Hematopoietic multipotent progenitor cell treated with erythropoietin and hydrocortisone succinate and interleukin-3 and kit ligand, for 8 days (in vitro differentiated cells): ENCODE data around the gene TPI1.

ENCODE experiments used
- DNase-seq: peaks from one replicate; pipeline ENCODE4 v3.0.0-alpha.2; 2015

TPI1 gene

DNA sequence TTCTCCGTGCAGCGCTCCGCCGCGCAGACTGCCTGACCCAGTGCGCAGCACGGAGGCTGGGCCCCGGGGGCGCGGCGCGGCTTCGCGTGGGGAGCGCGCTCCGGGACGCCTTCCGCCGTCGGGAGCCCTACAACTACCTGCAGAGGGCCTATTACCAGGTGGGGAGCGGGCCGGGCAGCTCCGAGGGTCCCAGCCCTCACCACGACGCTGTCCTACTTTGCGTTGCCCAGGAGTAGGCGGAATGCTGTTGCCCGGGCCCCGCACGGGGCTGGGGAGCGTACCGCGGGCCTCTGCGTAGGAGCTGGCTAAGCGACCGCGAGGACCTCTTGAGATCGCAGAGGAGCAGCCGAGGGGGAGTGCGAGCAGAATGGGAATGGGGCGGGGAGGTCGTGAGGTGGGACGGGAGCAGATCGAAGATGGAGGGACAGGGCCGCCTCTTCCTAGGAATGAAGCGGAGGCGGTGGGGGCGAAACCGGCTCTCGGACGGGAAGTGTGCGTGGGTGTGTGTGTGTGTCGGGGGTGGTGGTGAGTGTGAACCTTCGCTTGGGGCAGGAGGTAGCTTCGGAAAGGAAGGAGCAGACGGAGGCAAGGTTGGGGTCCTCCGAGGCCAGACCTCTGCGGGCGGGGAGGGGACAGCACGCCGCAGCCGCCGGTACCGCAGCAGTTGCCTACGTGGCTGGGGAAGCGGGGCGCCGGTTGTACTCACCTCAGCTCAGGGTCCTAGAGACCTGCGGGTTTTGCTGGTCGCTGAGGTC lies 38.4 kb upstream of the TPI1 start:
- no peak for DNase-seq

DNA sequence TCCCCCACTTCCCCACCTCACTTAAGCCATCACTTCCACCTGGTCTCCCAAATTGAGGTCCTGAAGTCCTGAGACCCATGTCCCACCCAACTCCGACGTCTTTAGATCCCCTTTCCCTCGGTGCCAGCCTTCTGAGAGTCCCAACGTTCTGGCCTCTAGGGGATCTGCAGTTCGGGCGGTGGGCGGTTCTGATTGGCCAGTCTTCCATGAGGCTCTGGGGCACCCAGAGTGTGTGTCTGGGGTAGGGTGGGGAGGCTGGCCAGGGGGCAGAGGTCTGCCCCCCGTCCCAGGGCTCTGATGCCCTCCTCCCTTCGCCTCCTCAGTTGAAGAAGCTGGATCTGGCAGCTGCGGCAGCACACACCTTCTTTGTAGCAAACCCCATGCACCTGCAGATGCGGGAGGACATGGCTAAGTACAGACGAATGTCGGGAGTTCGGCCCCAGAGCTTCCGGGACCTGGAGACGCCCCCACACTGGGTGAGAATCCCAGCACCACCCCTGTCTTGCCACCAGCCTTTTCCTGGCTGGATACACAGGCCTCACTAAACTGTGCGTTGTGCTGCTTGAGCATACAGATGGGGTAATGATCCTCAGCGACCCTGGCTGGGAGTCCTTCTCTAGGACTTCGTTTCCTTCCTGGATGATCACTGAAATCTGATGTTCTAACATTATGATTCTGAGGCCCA lies 37.7 kb upstream of the TPI1 start:
- DNase-seq, result no peak

DNA sequence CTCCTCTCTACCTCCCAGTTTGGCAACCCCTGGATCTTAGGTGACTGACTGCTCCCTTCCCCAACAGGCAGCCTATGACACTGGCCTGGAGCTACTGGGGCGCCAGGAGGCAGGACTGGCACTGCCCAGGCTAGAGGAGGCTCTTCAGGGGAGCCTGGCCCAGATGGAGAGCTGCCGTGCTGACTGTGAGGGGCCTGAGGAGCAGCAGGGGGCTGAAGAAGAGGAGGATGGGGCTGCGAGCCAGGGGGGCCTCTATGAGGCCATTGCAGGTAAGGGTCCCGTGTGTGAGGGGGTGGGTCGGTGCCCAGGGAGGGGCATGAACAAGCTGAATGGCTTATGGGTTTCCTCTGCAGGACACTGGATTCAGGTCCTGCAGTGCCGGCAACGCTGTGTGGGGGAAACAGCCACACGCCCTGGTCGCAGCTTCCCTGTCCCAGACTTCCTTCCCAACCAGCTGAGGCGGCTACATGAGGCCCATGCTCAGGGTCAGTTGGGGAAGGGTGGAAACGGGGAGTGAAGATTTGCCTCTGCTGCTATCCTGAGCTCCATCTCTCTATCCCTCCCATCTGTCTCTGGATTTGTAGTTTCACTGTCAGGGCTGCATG lies 36.9 kb upstream of the TPI1 start:
- DNase-seq, result no peak

DNA sequence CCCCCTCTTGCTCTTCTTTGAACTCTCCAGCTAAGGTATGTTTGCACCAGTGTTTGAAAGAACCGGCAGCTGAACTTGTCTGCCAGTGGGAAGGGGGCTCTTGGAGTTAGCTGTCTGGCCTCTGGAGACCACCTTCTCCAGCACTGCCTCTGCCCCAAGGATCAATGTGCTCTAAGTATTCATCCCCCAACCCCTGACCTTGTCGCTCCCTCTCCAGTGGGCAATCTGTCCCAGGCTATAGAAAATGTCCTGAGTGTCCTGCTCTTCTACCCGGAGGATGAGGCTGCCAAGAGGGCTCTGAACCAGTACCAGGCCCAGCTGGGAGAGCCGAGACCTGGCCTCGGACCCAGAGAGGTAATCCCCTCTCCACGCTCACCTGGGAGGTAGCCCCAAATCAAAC lies 36.3 kb upstream of the TPI1 start:
- no peak for DNase-seq

DNA sequence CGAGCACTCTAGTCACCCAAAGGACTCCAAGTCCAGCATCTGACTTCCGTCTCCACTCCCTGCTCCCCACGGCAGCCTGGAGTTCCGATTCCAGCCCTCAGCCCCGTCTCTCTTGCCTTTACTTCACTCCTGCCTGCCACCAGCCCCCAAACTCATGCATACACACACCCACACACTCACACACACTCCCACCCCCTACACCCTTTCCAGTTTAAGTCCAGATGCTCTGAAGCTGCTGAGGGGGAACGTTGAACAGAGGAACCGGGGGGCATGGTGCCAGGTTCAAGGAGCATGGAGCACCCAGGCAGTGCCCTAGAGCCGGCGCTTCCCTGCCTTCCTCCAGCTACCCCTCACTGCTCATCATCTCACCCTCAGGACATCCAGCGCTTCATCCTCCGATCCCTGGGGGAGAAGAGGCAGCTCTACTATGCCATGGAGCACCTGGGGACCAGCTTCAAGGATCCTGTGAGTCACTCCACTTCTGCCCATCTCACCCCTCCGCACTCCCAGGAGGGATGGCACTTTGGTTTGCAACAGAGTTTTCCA lies 35.8 kb upstream of the TPI1 start:
- DNase-seq, result no peak

DNA sequence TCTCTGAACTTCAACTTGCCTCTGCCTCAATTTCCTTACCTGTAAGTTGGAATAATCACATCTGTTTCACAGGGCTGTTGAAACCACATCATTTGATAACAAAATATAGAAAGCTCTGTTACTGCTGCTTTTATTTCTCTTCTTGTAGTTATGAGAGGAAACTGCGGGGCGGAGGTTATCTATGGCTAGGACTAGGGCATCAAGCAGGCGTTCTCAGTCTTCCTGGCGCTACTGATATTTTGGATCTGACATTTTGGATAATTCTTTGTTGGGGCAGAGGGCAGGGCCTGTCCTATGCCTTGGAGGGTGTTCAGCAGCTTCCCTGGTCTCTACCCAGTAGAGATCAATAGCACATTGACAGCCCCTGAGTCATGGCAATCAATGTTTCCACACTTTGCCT lies 35.2 kb upstream of the TPI1 start:
- no peak for DNase-seq

DNA sequence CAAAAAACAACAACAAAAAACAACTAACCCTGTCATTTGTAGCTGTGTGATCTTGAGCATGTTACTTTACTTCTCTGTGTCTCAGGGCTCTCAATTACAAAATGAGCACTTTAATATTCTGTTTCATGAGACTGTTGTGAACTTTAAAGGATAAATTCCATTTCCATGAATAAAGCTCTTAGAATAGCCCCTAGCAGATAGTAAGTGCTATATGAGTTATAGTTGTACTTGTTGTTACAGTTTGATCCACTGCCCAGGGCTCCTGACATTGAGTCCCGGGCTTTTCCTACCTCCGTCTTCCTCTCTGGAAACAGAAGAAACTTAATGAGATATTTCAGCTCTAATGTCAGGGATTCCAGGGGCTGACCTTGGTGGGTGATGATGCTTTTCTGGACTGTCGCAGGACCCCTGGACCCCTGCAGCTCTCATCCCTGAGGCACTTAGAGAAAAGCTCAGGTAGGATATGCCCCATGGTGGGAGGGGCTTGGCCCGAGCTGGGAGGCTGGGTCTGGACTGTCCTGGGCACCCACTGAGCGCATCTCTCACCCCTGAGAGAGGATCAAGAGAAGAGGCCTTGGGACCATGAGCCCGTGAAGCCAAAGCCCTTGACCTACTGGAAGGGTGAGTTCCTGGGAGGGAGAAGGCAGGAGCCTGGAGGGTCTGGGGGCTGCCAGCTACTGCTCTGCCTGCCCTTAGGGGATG lies 34.0 kb upstream of the TPI1 start:
- no peak for DNase-seq

DNA sequence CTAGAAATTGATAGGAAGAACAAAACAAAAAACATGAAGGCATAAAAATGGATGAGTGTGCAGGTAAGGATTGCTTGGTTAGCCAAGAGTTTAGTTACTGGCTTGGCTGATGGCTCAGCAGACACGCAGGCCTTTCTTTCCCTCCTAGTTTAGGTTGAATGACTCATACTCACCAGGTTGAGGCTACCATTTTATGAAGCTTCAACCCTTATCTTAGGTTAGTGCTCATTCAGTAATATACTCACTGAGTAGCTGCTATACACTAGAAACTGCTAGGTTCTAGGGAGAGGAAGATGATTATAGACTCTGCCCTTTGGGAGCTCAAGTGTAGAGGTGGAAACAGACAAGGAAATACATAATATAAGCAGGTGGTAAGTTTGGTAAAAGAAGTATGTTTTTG lies 33.1 kb upstream of the TPI1 start:
- DNase-seq, result no peak

DNA sequence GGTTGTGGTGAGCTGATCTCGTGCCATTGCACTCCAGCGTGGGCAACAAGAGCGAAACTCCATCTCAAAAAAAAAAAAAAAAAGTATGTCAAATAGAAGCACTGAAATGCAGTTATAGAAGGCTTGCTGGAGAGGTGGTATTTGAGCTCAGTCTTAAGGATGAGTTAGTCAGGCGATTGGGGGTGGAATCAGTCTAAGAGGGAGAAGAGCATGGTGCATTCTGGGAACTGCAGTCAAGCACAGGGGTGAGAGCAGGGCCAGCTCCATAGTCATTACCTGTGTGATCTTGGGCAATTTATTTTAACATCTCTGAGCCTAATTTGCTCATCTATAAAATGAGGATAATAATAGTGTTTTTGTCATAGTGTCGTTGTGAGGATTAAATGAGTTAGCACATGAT lies 32.5 kb upstream of the TPI1 start:
- DNase-seq, result no peak

DNA sequence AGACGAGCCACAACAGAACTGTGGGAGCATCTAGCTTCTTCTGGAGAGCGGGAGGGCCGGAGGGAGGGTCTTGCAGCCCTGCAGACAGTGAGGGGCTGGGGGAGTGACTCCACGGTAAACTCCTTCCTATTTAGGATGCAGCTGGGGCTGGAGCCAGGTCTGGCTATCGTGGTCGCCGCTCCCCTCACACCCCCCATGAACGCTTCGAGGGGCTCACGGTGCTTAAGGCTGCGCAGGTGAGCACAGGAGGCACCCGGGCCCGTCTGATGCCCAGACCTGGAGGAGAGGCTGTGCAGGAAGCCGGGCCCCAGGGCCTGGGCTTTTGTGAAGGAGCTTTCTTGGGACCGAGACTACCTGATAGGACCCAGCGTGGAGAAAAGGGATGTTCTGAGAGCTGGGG lies 30.5 kb upstream of the TPI1 start:
- no peak for DNase-seq

DNA sequence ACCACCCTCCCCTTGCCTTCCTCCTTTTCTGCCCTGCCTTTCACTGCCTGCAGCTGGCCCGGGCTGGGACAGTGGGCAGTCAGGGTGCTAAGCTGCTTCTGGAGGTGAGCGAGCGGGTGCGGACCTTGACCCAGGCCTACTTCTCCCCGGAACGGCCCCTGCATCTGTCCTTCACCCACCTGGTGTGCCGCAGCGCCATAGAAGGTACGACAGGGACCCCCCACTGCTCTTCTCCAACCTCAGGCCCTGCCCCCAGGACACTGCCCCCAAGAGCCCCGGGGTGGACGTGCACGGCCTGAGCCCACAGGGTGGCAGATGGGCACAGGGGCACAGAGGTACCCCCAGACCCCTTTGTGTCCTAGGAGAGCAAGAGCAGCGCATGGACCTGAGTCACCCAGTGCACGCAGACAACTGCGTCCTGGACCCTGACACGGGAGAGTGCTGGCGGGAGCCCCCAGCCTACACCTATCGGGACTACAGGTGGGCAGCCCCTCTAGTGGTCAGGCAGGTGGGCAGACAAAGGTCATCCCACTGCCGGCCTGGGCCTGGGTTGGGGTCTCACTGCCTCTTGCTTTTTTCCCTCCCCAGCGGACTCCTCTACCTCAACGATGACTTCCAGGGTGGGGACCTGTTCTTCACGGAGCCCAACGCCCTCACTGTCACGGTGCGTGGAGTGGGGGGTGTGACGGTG lies 29.8 kb upstream of the TPI1 start:
- DNase-seq, result no peak

DNA sequence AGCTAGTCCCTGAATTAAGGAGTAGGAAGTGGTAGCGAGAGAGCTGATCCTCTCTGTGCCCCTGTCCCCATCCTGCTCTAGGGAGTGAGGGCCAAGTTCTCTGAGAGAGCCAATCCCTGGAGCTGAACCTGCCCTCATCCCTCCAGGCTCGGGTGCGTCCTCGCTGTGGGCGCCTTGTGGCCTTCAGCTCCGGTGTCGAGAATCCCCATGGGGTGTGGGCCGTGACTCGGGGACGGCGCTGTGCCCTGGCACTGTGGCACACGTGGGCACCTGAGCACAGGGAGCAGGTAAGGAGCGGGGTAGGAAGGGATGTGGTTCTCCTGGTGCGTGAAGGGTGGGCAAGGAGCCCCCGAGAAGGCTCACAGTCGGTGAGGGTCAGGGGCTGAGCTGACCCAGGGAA lies 28.5 kb upstream of the TPI1 start:
- DNase-seq, result no peak

DNA sequence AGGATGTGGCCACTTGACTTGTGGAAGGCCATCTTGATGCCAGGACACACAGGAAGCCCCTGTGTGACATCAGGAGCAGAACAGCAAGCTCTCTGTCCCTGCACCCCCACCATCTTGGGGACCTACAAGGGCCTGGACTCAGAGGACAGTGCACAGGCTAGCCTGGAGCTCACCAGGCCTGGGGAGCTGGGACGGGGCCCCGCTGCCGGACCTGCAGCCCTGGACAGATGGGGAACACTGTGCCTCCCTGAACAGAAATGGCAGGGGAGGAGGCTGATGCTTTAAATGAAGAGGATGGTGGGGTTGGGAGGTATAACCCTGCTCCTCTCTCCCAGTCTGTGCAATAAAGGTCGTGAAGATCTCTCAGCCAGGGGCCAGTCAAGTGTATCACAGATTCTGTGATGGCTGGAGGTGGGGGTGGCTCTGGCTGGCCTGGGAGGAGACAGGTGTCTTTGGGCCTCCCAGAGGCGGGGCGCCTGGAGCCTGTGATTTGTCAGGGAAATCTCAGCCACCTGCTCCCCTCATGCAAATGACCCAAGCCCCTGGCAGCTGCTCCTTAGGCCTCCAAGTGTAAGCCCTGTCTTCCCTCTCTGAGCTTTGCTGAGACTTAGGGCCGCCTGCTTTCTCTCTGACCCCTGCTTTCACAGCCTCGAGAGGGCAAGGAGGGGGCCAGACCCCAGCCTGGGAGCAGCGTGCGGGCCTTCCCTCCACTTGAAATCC lies 27.7 kb upstream of the TPI1 start:
- no peak for DNase-seq

DNA sequence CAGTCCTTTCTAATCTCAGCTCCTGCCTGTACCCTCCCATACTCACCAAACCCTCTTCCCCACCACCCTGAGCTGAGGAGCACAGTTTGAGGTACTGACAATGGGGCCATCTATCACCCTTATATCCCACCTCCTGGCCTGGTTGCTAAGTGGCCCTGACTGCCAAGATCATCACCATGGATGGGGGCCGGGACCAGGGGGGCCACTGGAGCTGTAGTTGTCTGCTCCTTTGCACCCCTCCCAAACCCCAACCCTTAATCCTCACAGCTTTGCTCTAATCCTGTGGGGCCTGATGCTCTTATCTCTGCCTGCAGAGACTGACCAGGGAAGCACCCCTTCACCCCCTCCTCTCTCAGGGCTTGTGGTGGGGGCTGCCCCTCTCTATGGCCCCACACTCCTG lies 27.0 kb upstream of the TPI1 start:
- DNase-seq, result no peak

DNA sequence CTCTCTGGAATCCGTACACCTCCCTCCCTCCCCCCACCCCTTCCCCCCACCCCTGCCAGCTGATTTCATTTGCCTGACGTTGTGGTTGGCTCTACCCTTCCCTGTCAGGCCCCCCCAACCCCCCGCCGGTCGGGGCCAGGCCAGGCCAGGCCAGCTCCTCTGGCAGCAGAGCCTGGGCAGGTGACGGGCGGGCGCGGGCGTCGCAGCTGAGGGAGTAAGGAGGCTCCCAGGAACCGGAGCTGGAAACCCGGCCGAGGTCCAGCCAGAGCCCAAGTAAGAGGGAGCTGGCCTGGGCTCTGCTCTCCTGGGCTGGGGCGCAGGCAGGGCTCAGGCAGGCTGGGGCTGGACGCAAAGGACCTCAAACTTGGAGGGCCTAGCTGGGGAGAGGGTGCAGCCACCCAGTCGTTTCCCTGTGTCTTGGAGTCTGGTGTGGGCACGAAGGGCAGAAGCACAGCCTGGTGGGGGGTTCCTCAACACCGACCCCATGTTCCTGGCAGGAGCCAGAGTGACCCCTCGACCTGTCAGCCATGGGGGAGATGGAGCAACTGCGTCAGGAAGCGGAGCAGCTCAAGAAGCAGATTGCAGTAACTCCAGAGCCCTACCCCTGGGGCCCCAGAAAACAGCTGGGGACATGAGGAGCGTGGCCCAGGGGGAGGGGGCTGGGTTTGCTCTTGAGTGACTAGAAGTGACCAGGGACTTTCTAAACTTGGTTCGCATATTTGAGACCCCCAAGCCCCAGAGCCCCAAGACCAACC lies 26.4 kb upstream of the TPI1 start, which contains the start of gene GNB3:
TSS of gene GNB3 (plus strand) at position 165 of the 755 bp plus-strand sequence. CDS start at position 528, 363 bp downstream.
- DNase-seq, result no peak

DNA sequence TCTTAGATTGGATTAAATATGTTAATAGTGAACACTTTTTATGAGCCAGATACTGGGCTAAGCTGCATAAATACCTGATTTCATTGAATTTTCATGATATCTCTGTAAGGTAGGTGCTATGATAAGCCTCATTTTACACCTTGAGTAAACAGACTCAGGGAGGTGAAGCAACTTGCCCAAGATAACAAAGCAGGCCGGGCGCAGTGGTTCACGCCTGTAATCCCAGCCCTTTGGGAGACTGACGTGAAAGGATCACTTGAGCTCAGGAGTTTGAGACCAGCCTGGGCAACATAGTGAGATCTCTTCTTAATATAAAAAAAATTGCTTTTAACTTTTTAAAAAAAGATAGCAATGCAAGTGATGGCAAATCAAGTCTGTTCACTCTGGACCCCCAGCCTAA lies 25.3 kb upstream of the TPI1 start:
- no peak for DNase-seq

DNA sequence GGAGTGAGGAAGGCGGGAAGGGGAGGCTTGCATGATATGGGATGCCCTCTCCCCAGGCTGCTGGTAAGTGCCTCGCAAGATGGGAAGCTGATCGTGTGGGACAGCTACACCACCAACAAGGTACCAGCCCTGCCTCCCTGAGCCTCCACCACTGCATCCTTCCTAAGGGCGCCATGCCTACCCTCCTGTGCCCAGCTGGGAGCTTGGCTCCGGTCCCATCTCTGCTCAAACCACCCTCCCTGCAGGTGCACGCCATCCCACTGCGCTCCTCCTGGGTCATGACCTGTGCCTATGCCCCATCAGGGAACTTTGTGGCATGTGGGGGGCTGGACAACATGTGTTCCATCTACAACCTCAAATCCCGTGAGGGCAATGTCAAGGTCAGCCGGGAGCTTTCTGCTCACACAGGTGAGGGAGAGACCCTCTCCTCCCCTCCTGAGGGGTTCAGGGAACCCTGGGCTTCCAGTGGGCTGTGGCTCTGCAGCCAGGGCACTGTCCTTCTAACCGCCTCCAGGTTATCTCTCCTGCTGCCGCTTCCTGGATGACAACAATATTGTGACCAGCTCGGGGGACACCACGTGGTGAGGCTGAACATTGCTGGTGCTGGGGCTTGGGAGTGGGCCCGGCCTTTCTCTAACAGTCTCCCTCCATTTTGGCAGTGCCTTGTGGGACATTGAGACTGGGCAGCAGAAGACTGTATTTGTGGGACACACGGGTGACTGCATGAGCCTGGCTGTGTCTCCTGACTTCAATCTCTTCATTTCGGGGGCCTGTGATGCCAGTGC lies 24.0 kb upstream of the TPI1 start:
- peak; percentile 62 for DNase-seq

DNA sequence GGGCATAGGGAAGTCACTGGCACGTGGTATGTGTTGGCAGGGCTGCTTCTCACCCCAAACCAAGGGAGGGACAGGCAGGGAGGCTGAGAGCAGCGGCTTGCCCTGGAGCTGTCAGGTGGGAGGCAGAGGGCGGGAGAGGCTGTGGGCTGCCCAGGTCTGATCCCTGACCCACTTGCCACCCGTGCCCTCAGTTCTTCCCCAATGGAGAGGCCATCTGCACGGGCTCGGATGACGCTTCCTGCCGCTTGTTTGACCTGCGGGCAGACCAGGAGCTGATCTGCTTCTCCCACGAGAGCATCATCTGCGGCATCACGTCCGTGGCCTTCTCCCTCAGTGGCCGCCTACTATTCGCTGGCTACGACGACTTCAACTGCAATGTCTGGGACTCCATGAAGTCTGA lies 21.9 kb upstream of the TPI1 start:
- DNase-seq, result no peak

DNA sequence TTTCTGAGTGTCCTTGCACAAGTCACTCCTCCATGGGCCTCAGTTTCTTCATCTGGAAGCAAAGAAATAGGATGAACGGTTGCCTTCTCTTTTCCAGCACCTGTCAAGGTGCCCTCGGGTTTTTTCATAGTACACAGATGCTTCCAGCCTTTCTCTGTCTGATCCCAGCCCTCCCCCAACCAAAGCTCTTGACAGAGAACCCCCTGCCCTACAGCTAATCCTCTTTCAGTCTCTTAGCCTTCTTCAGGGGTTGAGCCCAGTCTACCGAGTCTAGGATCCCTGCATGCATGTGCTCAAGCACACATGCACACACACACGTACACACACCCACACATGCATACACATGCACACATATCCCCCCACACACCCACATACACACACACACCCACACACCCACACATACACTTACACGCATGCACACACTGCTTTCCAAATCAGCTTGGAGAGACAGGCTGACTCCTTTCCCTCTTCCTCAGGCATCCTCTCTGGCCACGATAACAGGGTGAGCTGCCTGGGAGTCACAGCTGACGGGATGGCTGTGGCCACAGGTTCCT lies 20.9 kb upstream of the TPI1 start:
- no peak for DNase-seq

DNA sequence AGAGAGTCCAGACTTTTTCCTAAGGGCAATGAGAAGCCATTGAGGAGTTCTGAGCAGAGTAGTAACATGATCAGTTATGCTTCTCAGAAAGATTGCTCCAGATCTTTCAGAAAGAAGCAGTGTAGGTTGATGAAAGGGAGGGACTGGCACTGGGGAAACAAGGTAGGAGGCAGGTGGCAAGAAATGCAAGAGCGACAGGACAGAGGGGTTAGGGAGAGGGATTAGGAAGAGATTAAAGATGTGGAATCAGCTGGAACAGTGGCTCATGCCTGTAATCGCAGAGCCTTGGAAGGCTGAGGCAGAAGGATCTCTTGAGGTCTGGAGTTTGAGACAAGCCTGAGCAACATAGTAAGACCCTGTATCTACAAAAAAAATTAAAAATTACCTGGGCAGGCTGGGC lies 19.7 kb upstream of the TPI1 start:
- DNase-seq, result no peak
